GM21825 (cell line): ENCODE results near the gene ZNF532.

Experiments
- ATAC-seq: cut with Tn5 transposase; IDR thresholded peaks from one replicate; pipeline ENCODE4 v1.9.1; 2021; ENCODE audit warnings: mild to moderate bottlenecking, moderate library complexity; ENCODE audit not compliant: unreplicated experiment

The ZNF532 gene

GRCh38 chr18:59033359-59033758, 168.7 kb downstream of the ZNF532 start:
- ATAC-seq = no peak

- no peak for ATAC-seq
Measured at GRCh38 chr18:59033974-59034373, 169.3 kb downstream of the ZNF532 start.

- no peak for ATAC-seq
Measured at GRCh38 chr18:59035591-59035990, 170.9 kb downstream of the ZNF532 start.
